ENCODE results near the gene NFE2L1.
"Not testable (repeated sequence)": the region's sequence is repeated elsewhere in the genome, so short reads cannot be mapped to it uniquely, and the experiment has no call there.

NFE2L1 gene

GRCh38 chr17:48070195-48070594 lies 22.0 kb downstream of the NFE2L1 start:
- DNase-seq, result no peak

DNA sequence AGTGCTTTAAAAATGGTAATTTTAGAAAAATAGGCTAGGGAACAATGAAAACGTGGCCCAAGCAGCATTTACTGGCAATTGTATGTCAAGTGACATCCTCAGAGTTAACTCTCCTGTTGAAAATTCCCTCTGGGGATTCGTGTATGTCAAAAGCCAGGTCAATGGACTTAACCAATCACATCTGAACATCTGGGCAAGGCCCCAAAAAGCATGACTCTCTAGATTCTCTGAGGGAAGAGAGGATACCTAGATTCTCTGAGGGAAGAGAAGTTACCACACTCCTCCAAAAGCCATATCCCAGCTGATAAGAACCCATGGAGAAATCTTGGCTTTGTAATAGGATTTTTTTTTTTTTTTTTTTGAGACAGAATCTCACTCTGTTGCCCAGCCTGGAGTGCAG lies 23.5 kb downstream of the NFE2L1 start:
- no peak for DNase-seq

DNA sequence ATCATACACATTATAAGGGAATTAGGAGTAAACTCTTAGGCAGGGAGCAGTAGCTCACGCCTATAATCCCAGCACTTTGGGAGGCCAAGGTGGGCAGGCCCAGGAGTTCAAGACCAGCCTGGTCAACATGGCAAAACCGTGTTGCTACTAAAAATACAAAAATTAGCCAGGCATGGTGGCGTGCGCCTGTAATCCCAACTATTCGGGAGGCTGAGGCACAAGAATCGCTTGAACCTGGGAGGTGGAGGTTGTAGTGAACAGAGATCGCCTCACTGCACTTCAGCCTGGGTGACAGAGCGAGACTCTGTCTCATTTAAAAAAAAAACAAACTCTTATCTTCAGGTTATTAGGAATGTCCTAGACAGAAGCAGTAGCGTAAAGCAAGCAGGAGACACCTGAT lies 24.7 kb downstream of the NFE2L1 start:
- DNase-seq, result not testable (repeated sequence)

- DNase-seq, result not testable (repeated sequence)
Measured at GRCh38 chr17:48073566-48074094, 25.5 kb downstream of the NFE2L1 start.

DNA sequence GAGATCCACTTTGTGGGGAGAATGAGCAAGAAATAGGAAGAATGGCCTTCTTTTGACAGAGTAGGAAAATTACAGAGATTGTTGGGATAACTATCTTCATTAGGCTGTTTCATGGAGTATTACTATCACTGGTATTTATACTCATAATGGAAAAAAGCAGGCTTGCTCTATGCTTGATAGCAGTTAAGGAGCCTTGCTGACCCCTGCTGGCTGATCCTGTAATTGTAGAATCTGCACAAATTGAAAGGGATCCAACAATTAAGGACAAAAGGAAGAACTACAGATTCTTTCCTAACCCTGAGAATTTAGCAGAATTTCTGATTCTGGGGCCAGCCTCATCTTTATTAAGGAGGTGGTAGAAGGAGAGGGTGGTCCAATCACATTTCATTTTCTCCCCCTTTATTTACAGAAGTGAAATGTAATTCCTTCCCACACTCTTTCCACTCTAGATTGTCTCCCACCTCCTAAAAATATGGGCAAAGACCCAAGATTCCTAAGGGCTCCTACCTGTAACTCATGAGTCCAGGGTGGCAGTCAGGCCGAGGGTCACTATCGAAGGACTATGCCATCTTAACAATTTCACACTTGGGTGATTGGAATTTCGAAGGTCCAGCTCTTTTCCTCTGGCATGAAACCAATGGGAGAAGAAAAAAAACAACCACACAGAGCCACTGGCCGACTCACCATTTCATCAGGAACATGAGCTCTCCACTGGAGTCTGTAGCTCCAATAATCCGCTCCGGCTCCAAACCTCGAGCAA lies 26.3 kb downstream of the NFE2L1 start:
- peak; percentile 47 to 87 for DNase-seq

DNA sequence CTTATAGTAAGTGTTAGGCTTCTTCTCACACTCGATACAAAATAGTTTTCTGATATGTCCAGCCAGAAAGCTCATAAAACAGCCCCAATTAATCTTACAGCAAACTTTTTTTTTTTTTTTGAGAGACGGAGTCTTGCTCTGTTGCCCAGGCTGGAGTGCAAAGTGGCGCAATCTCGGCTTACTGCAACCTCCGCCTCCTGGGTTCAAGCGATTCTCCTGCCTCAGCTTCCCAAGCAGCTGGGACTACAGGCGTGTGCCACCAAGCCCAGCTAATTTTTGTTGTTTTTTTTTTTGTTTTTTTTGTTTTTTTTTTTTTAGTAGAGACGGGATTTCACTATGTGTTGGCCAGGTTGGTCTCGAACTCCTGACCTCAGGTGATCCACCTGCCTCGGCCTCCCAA lies 29.0 kb downstream of the NFE2L1 start:
- DNase-seq, result not testable (repeated sequence)

- no peak for DNase-seq
Measured at GRCh38 chr17:48081858-48082257, 33.7 kb downstream of the NFE2L1 start.

GRCh38 chr17:48084932-48085331 lies 36.8 kb downstream of the NFE2L1 start:
- no peak for DNase-seq

GRCh38 chr17:48093341-48094045 lies 45.3 kb downstream of the NFE2L1 start:
- no peak for DNase-seq

- DNase-seq, result no peak
Measured at GRCh38 chr17:48095611-48096010, 47.5 kb downstream of the NFE2L1 start.

DNA sequence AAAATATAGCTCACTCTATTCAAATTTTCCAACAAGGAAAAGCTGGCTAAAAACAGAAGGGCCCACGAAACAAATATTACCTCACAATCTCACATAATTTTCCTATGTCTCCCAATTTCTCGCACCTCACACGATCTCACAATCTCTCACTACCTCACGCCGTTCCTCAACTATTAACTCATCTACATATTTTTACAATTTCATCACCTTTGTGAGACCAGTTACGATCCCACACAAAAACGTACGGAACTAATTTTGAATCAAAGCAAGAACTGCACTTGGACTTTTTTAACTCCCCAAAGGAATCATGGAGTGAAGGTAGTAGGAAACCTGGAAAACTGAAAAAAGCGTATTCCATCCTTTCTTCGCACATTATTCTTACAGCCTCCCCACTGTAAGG lies 52.0 kb downstream of the NFE2L1 start:
- no peak for DNase-seq

- DNase-seq, result peak; percentile 85 to 89
Measured at GRCh38 chr17:48100591-48101011, 52.4 kb downstream of the NFE2L1 start.

- DNase-seq, result peak; percentile 98 to 99
Measured at GRCh38 chr17:48101012-48101720, 53.0 kb downstream of the NFE2L1 start, which contains the start of gene CBX1. CBX1 (minus strand) TSS chr17:48101478; CDS start chr17:48077004, 24,474 bp downstream.

- DNase-seq, result no peak
Measured at GRCh38 chr17:48102043-48102750, 54.0 kb downstream of the NFE2L1 start.

DNA sequence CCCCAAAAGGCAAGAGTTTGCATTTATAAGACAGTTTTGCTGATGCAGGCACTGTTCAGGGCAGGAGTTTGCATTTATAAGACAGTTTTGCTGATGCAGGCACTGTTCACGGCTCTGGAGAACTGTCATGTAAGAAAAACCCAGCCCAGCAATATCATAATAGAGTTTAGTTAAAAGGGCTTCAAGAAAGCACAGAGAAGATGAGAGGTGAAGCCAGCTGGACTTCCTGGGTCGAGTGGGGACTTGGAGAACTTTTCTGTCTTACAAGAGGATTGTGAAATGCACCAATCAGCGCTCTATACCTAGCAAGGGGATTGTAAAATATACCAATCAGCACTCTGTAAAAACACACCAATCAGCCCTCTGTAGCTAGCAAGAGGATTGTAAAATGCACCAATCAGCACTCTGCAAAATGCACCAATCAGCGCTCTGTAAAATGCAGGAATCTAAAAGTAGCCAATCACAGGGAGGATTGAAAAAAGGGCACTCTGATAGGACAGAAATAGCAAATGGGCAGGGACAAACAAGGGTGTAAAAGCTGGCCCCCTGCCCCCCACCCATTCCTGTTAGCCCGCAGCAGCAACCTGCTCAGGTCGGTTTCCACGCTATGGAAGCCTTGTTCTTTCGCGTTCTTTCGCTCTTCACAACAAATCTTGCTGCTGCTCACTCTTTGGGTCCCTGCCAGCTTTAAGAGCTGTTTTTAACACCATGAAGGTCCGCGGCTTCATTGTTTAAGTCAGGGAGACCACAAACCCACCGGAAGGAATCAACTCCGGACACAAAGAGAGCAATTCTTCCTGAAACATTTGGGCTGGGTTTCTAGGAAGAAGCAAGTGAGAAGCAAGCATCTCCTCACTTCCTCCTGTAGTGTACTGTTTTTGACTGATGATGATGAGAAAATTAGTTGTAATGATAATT lies 54.9 kb downstream of the NFE2L1 start:
- DNase-seq, result peak; percentile 8 to 9

- DNase-seq, result no peak
Measured at GRCh38 chr17:48104440-48104839, 56.3 kb downstream of the NFE2L1 start.

- DNase-seq, result no peak
Measured at GRCh38 chr17:48106802-48107136, 58.6 kb downstream of the NFE2L1 start.

- peak; percentile 94 to 99 for DNase-seq
Measured at GRCh38 chr17:48107137-48108055, 59.2 kb downstream of the NFE2L1 start, which contains the start of gene SNX11. SNX11 (plus strand) TSS chr17:48107766; CDS start chr17:48112044, 4,278 bp downstream.

DNA sequence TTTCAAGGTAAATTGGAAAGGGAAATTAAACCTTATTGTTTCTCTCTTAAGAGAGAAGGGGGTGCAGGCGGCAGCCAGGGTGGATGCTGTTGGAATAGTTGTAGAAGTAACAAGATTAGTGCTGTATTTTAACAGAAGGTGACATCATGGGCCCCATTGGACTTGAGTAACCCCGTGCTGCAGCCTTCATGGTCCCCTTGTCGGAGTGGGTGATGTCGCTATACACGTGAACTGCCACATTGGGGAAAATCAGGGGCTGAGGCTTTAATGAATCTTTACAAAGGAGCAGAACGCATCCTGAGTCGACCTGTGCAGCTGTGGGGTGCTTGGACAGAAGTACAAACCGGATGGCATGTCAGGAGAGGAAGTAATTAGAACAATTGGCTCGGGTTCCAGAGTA lies 62.6 kb downstream of the NFE2L1 start:
- DNase-seq, result no peak

Measured in NCI-H526 (cell line).